G401.6 (cell line): Measurements from ENCODE around the gene MGAT5.

Source experiments
- FAIRE-seq: peaks from 2 replicates; lab custom pipeline; 2012; peaks lifted over from hg19 to GRCh38; lab: Jason Lieb, UNC

The MGAT5 gene

DNA sequence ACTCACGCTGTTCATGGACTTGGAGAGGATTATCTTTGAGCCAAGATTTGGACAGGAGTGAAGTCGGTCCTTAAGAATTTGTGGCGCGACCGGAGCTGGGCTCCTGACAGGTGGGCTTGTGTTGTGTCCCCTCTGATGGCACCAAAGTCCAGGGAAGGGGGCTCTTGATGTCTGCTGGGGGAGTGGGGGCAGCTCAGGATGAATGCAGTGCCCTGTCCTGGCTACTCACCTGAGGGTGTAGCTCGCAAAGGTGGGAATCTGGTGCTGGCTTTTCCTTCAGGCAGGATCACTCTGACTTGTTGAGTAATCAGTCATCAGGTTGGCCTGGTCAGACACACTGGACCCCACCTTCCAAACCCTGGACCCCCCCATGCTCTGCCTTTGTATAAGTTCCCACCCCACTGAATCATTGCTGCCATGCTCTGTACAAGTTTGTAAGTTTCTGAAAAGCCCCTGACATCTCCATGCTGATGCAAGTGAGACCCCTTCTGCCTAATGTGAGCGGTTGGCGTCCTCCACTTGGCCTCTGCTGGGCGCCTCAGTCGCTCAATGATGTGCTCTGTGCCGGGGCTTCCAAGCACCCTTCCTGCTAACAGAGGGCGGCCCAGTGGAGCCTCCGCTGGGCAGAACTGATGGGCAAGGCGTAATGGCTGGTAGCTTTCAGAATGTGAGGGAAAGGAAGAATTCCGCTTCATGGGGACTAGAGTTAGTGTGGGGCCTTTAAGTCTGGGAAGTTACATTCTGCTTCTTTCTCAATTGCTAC lies 196.1 kb downstream of the MGAT5 start:
- FAIRE-seq, result no peak

- no peak for FAIRE-seq
Observed at GRCh38 chr2:134451347-134451630, 197.4 kb downstream of the MGAT5 start.

DNA sequence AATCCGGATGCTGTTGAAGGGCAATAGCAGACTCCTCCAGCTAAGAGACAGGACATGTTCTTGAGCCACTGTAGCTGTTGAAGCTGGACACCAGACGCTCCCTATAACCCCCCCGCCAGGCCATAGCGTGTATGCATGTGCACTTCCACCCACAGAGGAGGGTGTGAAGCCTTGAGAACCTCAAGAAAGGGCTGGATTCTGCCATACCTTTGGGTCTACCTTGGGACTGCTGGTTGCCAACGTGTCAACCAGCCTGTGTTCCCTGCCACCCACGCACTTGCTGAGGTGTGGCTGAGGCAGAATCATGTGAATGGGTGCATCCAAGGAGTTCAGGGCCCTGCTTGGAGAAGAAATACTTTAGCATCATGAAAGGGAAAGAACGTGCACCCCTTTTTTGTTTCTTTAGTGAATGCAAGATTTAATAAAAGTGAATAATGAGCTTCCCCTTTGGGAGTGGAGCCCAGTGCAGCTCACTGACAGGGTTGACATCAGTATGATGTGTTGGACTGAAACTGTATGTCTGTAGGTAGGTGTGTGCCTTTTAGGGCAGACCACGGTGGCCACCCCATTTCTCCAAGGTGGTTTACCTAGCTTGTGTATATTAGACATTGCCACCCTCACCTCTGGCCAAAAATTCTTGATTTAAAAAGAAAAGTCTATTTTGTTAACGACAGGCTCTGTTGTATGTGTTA lies 198.3 kb downstream of the MGAT5 start:
- FAIRE-seq, result no peak

DNA sequence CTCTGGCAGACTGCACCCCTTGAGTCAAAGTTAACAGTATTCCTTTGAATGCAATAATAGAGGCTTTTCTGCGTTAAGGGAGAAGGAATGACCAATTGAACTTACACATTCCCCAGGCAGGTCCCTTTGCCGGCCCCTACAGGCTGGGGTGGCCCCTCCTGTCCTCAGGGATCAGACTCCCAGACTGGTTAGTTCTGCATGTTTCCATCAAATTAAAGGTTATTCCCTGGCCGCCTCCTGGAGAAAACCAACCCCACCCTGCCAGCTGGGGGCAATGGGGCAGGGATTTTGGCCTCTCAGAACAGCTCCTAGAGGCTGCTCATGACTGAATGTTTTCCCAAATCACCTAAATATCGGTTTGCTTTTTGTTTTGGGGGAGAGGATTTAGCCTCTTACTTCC lies 199.6 kb downstream of the MGAT5 start:
- FAIRE-seq, result no peak

- no peak for FAIRE-seq
Observed at GRCh38 chr2:134453973-134454372, 200.1 kb downstream of the MGAT5 start.

DNA sequence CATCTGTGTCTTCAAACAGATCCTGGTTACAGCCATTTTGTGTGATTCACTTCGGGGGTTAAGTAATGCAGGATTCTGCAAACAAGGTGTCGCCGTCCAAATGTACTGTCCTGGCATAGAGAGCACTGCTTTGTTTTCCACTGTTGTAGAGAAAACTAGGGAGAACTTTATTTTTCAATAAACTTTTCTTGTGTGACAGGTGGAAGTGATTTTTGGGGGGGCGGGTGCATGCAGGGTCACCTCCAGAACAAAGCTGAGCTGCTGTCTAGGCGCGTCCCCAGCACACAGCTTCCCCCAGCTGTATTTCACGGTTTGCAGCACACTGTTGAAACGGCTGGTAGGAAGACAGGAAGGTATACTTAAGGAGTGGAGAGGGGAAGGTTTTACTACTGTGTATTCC lies 200.6 kb downstream of the MGAT5 start:
- FAIRE-seq, result no peak

DNA sequence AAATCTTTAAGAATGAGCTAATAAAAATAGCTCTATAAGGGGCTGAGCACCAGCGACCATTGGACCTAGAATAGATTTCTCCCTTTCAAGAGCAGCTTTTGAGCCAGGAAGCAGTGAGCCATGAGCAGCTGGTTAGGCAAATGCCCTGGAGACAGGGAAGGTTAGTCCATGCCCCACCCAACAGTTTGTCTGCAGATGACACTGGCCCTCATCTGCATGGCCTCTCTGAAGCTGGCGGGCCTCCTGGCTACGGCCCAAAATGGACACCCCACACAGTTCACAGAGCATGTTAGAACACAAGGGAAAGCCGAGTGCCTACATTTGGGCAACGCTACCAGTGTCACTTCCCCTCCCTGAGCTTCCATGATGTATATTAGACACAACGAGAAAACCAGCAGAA lies 201.1 kb downstream of the MGAT5 start:
- FAIRE-seq, result no peak

- FAIRE-seq, result no peak
Observed at GRCh38 chr2:134455426-134455825, 201.6 kb downstream of the MGAT5 start.

DNA sequence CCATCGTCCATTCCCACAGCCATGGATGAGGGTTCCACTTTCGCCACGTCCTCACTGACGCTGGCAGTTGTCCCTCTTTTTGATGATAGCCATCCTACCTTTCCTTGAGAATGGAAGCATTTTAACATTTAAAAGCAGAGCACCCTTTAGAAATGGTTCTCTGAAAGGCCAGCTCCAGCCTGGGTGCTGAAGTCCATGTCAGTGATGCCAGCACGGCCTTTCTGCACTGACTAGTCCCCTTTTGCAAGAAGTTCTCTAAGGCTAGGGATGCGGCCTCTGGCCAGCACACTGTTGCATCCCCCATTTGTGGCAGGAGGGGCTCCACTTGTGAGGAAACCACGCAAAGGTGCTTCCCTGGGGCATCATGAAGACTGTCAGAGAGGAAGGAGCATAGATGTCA lies 203.5 kb downstream of the MGAT5 start:
- FAIRE-seq, result no peak

GRCh38 chr2:134457765-134458472 lies 204.0 kb downstream of the MGAT5 start:
- no peak for FAIRE-seq

- no peak for FAIRE-seq
Observed at GRCh38 chr2:134458473-134458853, 204.6 kb downstream of the MGAT5 start.

GRCh38 chr2:134458950-134459349 lies 205.1 kb downstream of the MGAT5 start:
- FAIRE-seq, result no peak

DNA sequence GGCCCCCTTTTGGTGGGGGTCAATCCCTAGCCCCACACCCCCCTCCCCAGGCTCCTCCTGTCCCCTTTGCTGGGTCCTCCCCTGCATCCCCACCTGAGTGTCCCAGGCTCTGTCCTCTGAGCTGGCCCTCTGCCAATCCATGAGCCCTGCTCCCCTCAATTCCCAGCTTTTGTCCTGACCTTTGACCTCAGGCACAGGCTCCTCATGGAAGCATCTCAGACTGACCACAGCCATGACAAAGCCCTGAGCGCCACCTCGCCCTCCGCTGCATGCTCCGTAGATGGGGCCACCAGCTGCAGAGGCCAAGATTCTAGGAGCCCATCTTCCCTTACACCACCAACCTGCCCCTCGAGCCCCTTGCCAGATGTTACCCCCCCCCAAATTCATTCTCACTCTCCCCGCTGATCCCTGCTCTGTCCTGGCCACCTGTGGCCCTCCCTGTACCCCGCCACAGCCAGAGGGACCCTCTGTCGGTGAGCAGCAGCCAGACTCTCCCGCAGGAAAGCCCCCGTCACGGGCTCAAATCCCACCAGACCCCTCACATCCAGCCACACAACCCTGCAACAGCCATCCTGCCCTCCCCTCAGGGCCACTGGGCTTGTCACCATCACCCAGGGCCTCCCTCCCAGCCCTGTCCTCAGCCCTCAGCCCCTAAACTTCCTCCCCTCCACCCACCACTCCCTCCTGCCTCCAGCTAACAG lies 206.0 kb downstream of the MGAT5 start:
- no peak for FAIRE-seq

DNA sequence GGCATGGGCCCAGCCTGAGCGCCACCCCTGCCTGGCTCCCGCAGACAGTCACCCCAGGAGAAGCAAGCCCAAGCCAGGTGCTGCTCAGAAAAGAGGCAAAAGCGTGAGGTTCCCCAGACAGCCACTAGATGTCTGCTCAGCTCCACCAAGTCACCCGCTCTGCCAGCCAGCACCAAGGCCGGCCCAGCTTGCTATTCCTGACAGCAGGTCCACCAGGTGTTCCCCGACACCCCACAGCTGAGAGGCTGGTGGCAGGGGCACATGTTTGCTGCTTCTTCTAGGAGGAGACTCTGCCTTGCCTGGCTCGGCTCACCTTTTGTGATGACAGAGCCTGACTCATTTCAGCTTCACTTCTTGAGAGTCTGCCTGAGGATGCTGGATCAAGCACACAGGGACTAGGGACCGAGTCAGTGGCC lies 206.7 kb downstream of the MGAT5 start:
- FAIRE-seq, result no peak

- FAIRE-seq, result no peak
Observed at GRCh38 chr2:134461511-134461910, 207.6 kb downstream of the MGAT5 start.

- no peak for FAIRE-seq
Observed at GRCh38 chr2:134462275-134462674, 208.4 kb downstream of the MGAT5 start.

DNA sequence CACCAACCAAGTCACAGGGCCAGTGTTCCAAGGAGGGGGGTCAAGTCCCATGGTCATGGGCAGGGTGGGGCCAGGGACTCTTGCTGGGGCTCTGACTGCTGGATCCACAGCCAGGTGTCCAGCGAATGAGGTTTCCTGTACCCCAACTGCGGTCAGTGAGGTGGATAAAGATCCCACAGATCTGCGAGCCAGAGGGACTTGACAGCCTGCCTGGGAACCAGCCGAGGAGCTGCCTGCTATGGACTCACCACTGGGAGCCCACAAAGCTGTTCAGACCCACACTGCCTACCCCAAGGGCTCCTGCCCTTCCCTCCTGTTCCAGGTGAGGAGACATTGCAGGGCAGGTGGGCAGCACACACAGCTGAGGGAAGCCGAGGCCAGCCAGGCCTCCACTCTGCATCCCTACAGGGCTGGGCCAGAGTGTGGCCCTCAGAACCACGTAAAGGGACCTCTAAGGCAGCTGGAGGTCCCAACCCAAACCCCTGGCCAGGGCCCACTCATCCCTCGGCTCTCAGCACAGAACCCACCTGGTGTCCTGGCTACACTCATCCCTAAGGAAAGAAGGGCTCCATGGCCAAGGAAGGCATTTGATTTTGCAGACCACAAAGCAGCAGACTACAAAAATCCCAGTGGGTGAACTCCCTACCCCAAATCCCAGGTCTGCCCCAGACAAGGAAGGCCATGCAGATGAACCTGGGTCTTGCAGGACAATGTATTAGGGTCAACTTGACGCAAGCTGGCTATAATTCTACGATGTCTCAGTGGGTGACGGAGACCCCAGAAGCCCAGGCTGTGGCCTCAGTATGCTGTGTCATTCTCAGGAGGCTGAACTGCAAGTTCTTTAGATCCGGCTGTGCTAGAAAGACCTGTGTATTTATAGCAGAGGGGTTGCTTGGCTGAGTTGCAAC lies 209.2 kb downstream of the MGAT5 start:
- no peak for FAIRE-seq

DNA sequence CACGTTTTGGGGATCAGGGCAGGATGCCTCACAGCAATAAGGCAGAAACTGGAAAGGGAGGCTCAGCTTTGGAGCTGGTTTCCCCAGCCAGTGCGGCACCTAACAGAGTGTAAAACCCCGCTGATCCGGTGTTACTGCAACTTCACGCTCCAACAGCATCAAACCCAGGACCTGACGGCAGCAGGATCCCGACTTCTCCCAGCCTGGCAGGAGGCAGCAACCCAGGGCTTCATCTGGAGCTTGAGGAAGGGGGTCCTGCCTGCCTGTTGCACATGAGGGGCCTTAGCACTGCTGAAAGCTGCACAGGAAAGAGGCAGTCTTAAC lies 209.8 kb downstream of the MGAT5 start:
- FAIRE-seq, result no peak

DNA sequence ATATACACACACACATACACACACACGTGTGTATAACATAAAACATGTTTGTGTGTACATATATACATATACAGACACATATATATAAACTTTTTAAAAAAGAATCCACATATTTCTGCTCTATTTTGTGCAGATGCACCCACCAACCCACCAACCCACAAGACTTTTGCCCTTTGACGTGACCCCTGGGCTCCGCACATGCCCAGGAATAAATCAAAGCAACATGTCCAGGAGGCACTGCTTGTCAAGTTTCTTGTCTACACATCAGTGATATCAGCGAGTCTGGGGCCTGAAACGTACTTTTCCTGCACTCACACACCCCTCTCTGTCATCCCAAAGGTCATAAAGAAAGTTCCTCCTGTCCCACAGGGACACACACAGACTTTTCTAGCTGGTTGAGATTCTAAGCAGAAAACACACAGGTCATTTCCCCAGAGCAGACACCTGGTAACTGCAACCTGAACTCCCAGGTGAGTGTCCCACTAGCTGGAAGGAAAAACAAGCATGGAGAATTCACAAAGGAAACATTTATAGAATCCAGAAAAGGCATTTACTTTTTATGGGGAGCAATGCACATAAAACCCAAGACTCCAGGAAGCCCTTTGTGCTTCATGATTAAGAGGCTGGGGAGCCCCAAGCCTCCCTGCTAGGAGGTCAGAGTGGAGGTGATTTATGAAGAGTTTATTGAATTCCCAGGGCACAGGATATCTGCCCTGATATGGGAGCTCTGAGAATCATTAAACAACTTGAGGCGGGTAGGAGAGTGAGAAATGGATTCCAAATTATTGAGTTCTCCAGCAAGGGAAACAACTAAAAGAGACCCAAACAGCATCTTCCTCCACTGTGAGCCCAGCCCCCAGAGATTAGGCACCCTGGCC lies 211.6 kb downstream of the MGAT5 start:
- no peak for FAIRE-seq

- FAIRE-seq, result no peak
Observed at GRCh38 chr2:134466141-134466540, 212.3 kb downstream of the MGAT5 start.

- no peak for FAIRE-seq
Observed at GRCh38 chr2:134468164-134468563, 214.3 kb downstream of the MGAT5 start.
